Hindlimb muscle (tissue), 1 donor: Measurements from ENCODE around the gene LPAR3. TPM values are rescaled to one million over a fixed set of nuclear protein-coding genes. Genes with fewer than 3 reads are reported as not detected.

Experiments
- DNase-seq: peaks from one replicate; pipeline ENCODE4 v3.0.0-alpha.2; 2013
- polyA plus RNA-seq: library from polyadenylated mRNA; unstranded; fragments of 120-200 nt; gene quantifications from one replicate; pipeline ENCODE4 v1.2.1, GENCODE V29; 2013; ENCODE audit not compliant: insufficient read length

The LPAR3 gene
- polyA plus RNA-seq, 1 donor = 0.12 TPM

- no peak for DNase-seq
These were observed 119.8 kb downstream of the LPAR3 start for GRCh38 chr1:84773195-84773594.

- DNase-seq = peak; percentile 81
These were observed 120.5 kb downstream of the LPAR3 start for GRCh38 chr1:84772428-84772943.

- no peak for DNase-seq
These were observed 121.1 kb downstream of the LPAR3 start for GRCh38 chr1:84771895-84772294.

- no peak for DNase-seq
These were observed 122.5 kb downstream of the LPAR3 start for GRCh38 chr1:84770481-84770880.

- DNase-seq = no peak
These were observed 123.4 kb downstream of the LPAR3 start for GRCh38 chr1:84769636-84770035.

- DNase-seq = no peak
These were observed 124.4 kb downstream of the LPAR3 start for GRCh38 chr1:84768634-84769033.

- DNase-seq = no peak
These were observed 128.9 kb downstream of the LPAR3 start for GRCh38 chr1:84763912-84764680.

GRCh38 chr1:84762664-84763063 is 130.3 kb downstream of the LPAR3 start:
- DNase-seq = no peak

Other genes starting within 250 kb of the LPAR3 start
- 14.2 TPM for gene SSX2IP, start 202.7 kb downstream of the LPAR3 start, polyA plus RNA-seq
- 0.08 TPM for gene MCOLN2, start 103.9 kb upstream of the LPAR3 start, polyA plus RNA-seq
- 2.2 TPM for gene MCOLN3, start 155.3 kb upstream of the LPAR3 start, polyA plus RNA-seq